GM15510 (cell line): Measurements from ENCODE around the gene PIAS4.
A peak's percentile ranks its signal among the peaks of the same experiment; 100 is the strongest.

Experiments used
- POLR2A ChIP-seq: IDR thresholded peaks from 3 replicates; pipeline ENCODE4 v1.6.1; 2011; ENCODE audit warnings: borderline replicate concordance; ENCODE audit not compliant: insufficient read length; ENCODE audit errors: extremely low read depth

Gene PIAS4

GRCh38 chr19:4030981-4031380 lies 23.4 kb downstream of the PIAS4 start:
- TF ChIP-seq POLR2A, result no peak

DNA sequence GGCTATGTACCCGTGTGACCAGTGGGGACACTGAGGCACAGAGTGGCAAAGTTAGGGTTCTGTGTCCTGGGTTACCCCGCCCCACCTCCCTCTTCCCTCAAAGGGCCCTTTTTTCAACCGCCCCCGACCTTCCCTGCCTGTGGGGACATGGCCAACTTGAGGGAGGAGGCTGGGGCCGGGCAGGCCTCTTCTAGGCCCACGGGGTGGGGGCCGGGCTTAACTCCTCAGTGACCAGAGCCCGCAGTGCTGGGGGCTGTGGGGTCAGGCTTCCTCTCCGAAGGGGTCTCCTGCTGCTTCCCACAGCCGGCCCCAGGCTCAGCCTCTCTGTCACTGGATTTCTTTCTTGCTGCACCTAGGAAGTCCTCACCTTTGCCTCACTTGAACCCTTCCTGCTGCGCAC lies 23.9 kb downstream of the PIAS4 start:
- TF ChIP-seq POLR2A, result no peak

GRCh38 chr19:4032436-4032835 lies 24.9 kb downstream of the PIAS4 start:
- no peak for TF ChIP-seq POLR2A

DNA sequence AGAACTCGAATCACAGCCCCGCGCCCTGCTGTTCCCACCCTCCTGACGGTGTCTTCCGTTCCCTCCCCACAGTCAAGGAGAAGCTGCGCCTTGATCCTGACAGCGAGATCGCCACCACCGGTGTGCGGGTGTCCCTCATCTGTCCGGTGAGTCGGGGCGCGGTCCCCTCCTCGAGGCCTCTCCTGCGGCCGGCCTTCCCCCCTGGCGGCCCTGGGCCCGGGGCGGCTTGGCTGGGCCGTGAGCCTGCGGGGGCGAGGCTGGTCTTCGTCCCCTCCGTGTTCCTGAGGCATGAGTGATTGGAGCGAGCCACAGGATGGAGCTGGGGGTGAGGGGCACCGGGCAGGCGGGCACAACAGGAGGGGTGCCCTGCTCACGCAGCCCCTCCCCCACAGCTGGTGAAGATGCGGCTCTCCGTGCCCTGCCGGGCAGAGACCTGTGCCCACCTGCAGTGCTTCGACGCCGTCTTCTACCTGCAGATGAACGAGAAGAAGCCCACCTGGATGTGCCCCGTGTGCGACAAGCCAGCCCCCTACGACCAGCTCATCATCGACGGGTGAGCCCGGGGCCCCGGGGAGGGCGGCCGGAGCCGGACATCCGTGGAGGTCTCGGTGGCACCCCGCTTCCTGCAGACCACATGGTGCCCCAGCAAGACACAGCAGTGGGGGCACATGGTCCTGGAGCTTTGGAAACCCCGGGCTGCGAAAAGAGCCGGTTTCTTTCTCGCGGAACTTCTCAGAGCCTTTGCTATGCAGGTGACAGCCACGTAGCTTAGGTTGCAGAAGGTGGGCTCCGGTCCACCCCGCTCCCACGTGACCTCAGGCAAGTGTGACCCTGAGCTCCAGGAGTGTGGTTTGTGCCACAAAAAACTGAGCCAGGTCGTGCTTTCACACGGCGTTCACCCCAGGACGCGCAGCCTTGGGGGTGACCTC lies 25.8 kb downstream of the PIAS4 start:
- TF ChIP-seq POLR2A, result no peak

DNA sequence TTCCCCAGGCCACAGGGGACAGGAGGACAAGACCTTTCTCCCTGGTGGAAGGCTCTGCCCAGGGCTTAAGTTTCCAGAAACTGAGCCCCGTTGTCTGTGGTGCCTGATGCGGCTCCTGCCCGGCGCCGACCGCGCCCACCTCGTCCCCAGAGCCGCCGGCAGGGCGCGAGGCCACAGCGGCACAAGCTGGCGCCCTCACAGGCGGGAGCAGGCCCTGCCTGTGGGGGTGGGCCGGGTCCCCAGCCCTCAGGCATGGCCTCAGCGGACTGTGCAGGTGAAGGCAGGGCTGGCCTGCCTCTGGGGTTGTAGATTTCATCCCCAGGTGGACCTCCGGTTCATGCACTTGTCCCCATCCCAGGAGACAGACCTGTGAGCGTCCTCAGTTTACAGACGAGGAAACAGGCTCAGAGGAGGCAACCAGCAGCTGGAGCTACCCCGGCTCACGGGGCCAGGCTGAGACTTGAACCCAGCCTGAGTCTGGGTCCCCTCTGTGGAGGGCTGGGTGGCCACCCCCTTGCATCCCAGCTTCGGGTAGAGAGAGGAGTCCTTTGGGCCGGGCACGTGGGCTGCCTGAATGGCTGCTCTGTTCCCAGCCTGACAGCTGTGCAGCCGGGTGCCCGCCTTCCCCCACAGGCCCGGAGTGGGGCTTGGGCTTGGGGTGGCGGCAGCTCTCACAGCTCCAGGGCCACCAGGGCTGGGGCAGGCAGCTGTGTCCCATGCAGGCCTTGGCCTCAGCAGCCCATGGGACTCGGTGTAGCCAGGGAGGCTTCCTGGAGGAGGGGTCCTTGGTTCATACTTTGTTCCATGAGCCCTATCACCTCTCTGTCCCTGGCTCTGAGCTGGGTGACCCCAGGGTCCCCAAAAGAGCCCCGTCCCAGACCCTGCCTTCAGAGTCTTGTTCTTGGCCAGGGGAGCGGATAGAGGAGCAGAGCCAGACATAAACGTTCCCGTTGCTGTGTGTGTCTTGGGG lies 26.8 kb downstream of the PIAS4 start:
- no peak for TF ChIP-seq POLR2A

DNA sequence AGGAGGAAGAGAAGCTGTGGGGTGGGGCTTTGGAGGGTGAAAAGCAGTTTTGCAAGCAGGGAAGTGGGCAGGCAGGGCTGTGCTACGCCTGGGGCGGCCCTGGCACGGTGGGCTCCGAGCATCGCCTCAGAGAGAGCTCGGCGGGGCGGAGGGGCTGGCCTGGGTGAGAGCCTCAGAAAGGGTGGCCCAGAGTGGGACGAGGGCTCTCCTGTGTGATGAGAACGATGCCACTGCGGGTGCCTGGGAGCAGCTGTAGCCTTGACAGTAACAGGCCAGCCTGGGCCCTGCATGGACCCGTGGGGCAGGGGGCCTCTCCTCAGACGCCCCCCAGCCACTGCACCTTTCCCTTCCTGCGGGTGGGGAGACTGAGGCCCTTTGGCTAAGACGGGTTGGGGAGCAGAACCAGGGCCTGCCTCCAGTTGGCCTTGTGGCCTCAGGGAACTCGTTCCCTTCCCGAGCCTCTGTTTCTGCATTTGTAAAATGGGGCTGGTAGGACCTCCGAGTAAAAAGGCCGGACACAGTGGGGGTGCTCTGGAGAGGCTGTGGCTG lies 27.6 kb downstream of the PIAS4 start:
- no peak for TF ChIP-seq POLR2A

DNA sequence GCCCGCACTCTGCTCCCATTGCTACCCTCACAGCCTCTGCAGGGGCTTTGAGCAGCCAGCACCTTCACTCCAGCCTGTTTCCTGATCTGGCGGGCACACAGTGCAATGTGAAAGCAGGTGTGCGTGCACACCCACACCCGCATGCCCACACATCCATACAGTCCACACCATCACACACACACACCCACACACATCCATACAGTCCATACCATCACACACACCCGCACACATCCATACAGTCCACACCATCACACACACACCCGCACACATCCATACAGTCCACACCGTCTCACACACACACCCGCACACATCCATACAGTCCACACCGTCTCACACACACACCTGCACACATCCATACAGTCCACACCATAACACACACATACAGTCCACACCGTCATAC lies 28.0 kb downstream of the PIAS4 start:
- TF ChIP-seq POLR2A, result no peak

GRCh38 chr19:4036576-4037300 lies 29.2 kb downstream of the PIAS4 start:
- no peak for TF ChIP-seq POLR2A

DNA sequence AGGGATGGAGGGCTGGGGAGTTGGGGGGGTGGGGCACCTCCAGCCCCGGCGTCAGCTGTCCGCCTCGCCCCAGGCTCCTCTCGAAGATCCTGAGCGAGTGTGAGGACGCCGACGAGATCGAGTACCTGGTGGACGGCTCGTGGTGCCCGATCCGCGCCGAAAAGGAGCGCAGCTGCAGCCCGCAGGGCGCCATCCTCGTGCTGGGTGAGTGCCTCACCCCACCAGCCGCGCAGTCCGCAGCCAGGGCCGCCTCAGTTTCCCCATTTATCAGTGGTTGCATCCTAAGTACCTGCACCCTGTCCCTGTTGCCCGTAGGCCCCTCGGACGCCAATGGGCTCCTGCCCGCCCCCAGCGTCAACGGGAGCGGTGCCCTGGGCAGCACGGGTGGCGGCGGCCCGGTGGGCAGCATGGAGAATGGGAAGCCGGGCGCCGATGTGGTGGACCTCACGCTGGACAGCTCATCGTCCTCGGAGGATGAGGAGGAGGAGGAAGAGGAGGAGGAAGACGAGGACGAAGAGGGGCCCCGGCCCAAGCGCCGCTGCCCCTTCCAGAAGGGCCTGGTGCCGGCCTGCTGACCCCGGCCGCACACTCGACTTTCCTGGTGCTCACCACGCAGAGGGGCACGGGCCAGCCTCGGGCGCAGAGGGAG lies 29.9 kb downstream of the PIAS4 start:
- TF ChIP-seq POLR2A, result no peak

- no peak for TF ChIP-seq POLR2A
These were observed 30.5 kb downstream of the PIAS4 start for GRCh38 chr19:4038057-4038456.

DNA sequence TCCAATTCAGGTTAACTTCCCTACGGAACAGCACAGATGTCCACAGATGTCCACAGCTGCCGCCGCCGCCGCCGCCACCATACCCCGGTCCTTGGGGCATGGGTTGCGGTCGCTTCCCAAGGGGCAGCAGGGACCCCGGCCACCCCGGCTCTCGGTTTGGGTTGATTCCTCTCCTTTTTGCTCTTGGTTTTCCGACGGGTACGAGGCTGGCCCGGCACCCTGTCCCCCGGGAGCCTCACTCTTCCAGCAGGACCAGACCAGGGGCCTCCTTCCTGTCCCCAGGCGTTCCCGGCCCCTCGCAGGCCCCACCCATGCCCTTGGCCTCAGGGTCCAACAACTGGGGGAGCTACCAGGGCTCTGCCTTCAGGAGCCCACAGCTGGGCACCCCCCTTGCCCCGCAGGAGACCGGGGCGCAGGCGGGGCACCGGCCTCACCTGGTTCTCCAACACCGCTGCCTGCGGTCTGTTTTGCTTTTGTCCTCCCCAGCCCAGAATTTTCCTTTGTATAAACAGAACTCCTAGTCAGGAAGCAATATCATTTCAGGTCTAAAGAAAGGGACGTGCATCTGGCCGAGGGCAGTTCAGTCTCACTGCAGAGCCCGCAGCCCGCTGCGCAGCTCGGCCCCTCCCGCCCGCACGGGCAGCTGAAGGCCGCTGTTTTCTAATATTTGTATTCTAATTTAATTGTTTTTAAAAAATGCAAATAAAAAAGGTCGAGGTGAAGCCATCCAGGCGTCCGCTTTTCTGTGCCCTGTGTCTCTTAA lies 31.3 kb downstream of the PIAS4 start:
- no peak for TF ChIP-seq POLR2A

- peak; percentile 11 for TF ChIP-seq POLR2A
These were observed 34.7 kb downstream of the PIAS4 start for GRCh38 chr19:4042064-4042730.

DNA sequence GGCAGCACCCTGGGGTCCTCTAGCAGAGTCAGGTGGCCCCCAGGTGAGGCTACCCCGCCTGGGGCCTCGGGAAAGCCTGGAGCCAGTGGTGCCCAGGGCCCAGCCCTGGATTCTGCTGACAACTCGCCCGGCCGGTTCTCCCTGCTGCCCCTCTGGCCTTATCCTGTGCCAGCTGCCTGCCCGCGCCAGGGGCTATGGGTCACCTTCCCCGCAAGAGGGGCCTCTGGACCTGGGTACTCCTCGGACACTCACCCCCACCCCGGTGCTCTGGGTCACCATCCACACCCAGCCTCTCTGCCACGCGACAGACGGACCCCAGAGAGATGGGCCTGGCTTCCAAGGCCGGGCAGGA lies 35.2 kb downstream of the PIAS4 start:
- TF ChIP-seq POLR2A, result no peak
